ENCODE results near the gene SLC6A6.

DNA sequence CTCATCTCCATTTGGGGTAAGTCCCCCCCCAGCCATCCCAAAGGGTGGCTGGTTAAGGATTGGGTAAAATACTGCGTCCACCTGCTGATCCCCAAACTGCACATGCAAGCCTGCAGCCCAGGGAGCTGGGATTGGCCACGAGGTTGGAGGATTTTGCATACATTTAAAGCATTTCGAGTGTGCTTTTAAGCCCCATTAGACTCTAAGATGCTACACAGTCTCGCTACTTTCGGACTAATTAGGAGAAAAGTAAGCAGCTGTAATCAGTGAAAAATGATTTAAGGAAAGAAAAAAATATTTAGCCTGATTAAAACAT, 23.9 kb downstream of the SLC6A6 start:
- TF ChIP-seq CTCF (IDR thresholded peaks at IDR 0.05; ENCODE audit: poor library complexity) (no peak), EZH2phosphoT487 (IDR thresholded peaks at IDR 0.05; ENCODE audit: low read depth, severe bottlenecking, unreplicated experiment) (no peak), EZH2 (IDR thresholded peaks at IDR 0.05; ENCODE audit: borderline replicate concordance) (no peak)

All from hepatocyte (in vitro differentiated cells).